KMS-11 (cell line): Measurements from ENCODE around the gene SYNPO2.

Experiments used
- H2AFZ ChIP-seq: fragments of 200-600 bp; sonication (generic); 2 replicates; pipeline ENCODE4 v1.6.1; 2016; ENCODE audit warnings: antibody characterized with exemption, mixed run types, low read depth
- H3K27ac ChIP-seq: fragments of 200-600 bp; sonication (generic); 2 replicates; pipeline ENCODE4 v1.6.1; 2016; ENCODE audit warnings: mild to moderate bottlenecking, mixed run types
- H3K27me3 ChIP-seq: fragments of 200-600 bp; sonication (generic); 2 replicates; pipeline ENCODE4 v1.6.1; 2017; ENCODE audit warnings: mild to moderate bottlenecking, low read depth, mixed run types, moderate library complexity; ENCODE audit not compliant: insufficient read depth
- H3K36me3 ChIP-seq: fragments of 200-600 bp; sonication (generic); 2 replicates; pipeline ENCODE4 v1.6.1; 2017; ENCODE audit warnings: mild to moderate bottlenecking, mixed run types; ENCODE audit not compliant: insufficient read depth
- H3K4me1 ChIP-seq: fragments of 200-600 bp; sonication (generic); 2 replicates; pipeline ENCODE4 v1.6.1; 2016; ENCODE audit warnings: mild to moderate bottlenecking, low read depth, mixed run types; ENCODE audit not compliant: poor library complexity, severe bottlenecking
- H3K4me2 ChIP-seq: fragments of 200-600 bp; sonication (generic); 2 replicates; pipeline ENCODE4 v1.7.0; 2016; ENCODE audit warnings: mild to moderate bottlenecking, mixed run types
- H3K4me3 ChIP-seq: fragments of 200-600 bp; sonication (generic); IDR thresholded peaks from 2 replicates; pipeline ENCODE4 v1.6.1; 2017; ENCODE audit warnings: low read depth, low read length, mixed read lengths; ENCODE audit not compliant: insufficient read depth
- H3K79me2 ChIP-seq: fragments of 200-600 bp; sonication (generic); 2 replicates; pipeline ENCODE4 v1.6.1; 2016; ENCODE audit warnings: low read depth, mixed run types; ENCODE audit not compliant: insufficient read depth
- H3K9ac ChIP-seq: fragments of 200-600 bp; sonication (generic); 2 replicates; pipeline ENCODE4 v1.6.1; 2016; ENCODE audit warnings: mild to moderate bottlenecking, mixed run types
- H4K20me1 ChIP-seq: fragments of 200-600 bp; sonication (generic); 2 replicates; pipeline ENCODE4 v1.6.1; 2016; ENCODE audit warnings: mild to moderate bottlenecking, mixed run types; ENCODE audit not compliant: insufficient read depth
- TF ChIP-seq, protein P1 (sequence below): fragments of 200-600 bp; sonication (generic); conservative IDR thresholded peaks from 2 replicates; pipeline ENCODE4 v1.6.1; 2017; ENCODE audit warnings: low read depth, mild to moderate bottlenecking, antibody characterized with exemption, low read length, moderate library complexity, mixed read lengths

Gene SYNPO2

DNA sequence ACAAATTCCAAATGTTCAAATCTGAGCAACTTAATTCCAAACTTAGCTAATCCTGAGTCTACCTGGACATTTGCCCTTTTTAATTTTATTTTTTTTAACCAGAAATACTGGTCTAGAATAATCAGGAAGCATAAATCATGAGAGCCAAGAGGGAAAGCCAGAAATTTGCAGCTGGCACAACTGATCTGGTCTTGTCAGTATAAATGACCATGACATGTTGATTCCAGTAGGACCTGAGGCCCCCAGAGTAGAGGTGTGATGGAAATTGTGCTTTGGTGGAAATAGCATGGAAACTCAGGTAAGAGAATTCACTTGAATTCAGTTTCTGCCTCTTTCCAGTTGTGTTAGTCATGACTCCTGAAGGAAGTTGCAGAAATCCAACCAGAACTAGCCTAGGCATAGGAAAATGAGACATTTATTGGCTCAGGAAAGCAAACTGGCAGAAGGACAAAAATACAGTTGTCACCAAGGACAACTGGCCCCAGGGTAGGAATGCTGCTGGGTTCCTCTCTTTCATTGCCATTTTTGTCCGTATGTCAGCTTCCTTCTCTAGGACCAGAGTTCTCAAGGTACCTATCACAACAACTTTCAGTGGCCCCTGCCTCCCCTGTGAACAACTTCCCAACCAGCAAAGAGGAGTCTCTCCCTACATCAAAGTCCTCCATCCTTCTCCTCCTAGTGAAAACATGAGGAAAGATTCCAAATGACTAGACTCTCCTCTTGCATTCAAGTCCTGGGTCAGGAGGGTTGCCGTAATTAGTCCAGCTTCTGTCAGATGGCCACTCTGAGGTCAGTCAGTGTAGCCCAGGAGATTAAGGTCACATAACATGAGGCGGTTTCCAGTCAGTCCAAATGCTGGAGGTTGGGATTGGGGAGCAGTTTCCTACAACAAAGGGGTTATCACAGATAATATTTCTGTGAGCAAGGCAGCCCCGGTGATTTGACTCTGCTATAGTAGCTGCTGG is 217.7 kb downstream of the SYNPO2 start:
- no peak overlapping the region for H3K4me2 ChIP-seq
- TF ChIP-seq, protein P1, sequence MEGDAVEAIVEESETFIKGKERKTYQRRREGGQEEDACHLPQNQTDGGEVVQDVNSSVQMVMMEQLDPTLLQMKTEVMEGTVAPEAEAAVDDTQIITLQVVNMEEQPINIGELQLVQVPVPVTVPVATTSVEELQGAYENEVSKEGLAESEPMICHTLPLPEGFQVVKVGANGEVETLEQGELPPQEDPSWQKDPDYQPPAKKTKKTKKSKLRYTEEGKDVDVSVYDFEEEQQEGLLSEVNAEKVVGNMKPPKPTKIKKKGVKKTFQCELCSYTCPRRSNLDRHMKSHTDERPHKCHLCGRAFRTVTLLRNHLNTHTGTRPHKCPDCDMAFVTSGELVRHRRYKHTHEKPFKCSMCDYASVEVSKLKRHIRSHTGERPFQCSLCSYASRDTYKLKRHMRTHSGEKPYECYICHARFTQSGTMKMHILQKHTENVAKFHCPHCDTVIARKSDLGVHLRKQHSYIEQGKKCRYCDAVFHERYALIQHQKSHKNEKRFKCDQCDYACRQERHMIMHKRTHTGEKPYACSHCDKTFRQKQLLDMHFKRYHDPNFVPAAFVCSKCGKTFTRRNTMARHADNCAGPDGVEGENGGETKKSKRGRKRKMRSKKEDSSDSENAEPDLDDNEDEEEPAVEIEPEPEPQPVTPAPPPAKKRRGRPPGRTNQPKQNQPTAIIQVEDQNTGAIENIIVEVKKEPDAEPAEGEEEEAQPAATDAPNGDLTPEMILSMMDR, result no peak
- no peak overlapping the region for H3K4me3 ChIP-seq

DNA sequence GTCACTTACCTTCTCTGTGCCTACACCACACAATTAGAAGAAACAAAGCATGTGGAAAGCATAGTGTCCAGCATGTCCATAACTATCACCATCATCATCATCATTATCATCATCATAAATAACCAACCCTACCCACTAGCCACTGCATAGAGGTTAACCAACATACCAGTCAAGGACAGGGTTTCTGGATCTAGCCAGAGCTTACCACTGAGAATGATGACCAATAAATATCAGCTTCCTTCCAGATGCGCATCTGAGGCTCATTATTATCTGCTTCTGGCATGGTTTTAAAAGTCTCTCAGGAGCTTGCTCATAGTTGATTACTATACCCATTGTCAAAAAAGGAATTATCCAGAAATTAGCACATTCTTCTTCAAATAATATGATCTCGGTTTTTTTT is 221.5 kb downstream of the SYNPO2 start:
- TF ChIP-seq, protein P1, result no peak

More for the DNA sequence above, 217.7 kb downstream of the SYNPO2 start:
- H3K9ac ChIP-seq, result no peak overlapping the region
- H3K79me2 ChIP-seq, result no peaks in the 10 kb centered on the region
- no peak overlapping the region for H3K27ac ChIP-seq
- no peaks in the 10 kb centered on the region for H3K4me1 ChIP-seq
- no peaks in the 10 kb centered on the region for H3K27me3 ChIP-seq
- no peaks in the 10 kb centered on the region for H3K36me3 ChIP-seq
- no peak overlapping the region for H2AFZ ChIP-seq
- no peaks in the 10 kb centered on the region for H4K20me1 ChIP-seq

More for the DNA sequence above, 221.5 kb downstream of the SYNPO2 start:
- Histone ChIP-seq H3K4me1 (no peaks in the 10 kb centered on the region), H2AFZ (no peak overlapping the region), H3K27ac (no peak overlapping the region), H3K27me3 (no peaks in the 10 kb centered on the region), H3K79me2 (no peaks in the 10 kb centered on the region), H3K36me3 (no peaks in the 10 kb centered on the region), H3K4me2 (no peak overlapping the region), H3K4me3 (no peak overlapping the region), H3K9ac (no peak overlapping the region), H4K20me1 (no peaks in the 10 kb centered on the region)
